GM18498 (cell line): Measurements from ENCODE around the gene CXCR5.
A peak's percentile ranks its signal among the peaks of the same experiment; 100 is the strongest.
"Not testable (repeated sequence)": the region's sequence is repeated elsewhere in the genome, so short reads cannot be mapped to it uniquely, and the experiment has no call there.

Experiments
- ATAC-seq: cut with Tn5 transposase; IDR thresholded peaks from one replicate; pipeline ENCODE4 v1.9.1; 2021; ENCODE audit warnings: mild to moderate bottlenecking, moderate library complexity; ENCODE audit not compliant: unreplicated experiment

CXCR5 gene

DNA sequence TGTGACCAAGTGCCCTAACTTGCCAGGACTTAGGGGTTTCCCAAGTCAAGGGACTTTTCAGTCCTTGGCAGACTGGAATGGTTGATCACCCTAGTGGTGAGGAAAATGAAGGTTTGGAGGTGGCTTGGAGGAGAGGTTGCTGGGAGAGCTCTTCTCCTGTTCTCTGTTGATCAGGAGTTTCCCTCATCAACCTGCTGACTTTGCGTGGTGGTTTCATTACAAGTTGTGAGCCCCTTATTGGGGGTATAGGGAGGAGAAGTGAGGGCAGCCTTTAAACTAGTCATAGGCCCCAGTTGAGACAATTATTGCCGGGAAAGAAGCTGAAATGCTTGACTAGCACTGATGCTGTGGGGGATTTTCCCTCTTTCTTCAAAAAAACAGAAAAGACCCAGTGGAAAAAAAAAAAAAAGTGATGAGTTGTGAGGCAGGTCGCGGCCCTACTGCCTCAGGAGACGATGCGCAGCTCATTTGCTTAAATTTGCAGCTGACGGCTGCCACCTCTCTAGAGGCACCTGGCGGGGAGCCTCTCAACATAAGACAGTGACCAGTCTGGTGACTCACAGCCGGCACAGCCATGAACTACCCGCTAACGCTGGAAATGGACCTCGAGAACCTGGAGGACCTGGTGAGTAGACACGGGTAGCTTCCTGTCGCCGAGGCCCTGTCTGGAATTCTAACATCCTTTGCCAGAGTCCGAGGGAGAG lies at the start of gene CXCR5:
CXCR5 (plus strand) TSS at position 525 of the 704 bp plus-strand sequence; CDS start at position 575, 50 bp downstream.
- peak; percentile 70 for ATAC-seq

DNA sequence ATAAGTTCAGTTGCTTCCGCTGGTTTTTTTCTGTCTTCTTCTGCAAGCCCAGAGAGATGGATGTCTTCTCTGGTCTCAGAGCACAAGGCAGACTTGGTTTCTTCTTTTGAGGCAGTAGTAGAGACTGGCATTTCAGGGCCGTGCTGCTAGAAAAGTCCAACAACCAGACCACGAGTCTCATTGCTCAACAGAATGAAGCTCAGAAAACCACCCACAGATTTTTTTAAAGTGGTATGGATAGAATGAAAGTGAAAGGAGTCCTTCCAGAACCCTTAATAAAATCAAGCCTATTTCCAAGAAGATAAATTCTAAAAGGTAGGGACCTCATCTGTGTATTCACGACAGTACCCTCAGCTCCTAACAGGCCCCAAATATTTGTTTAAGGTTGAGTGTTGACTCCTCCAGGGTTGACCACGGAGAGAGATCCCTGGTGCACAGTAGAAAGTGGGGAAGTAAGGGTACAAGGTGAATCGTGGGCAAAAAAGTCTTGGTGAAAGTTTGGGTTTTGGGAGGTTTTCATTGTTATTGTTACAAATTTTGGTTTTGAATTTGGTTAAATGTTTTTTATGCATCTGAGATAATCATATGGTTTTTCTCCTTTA lies 49.2 kb upstream of the CXCR5 start:
- ATAC-seq: no peak

DNA sequence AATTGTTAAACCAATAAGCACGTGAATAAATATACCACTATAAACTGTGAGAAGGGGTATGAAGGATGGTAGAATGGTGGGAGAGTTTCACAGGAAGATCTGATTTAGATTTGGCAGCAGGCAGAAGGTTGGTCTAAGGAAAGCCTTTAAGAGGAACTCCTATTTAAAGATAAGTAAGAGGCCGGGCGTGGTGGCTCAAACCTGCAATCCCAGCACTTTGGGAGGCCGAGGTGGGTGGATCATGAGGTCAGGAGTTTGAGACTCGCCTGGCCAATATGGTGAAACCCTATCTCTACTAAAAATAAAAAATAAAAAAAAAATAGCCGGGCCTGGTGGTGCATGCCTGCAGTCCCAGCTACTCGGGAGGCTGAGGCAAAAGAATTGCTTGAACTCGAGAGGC lies 45.8 kb upstream of the CXCR5 start:
- ATAC-seq: no peak

- peak; percentile 73 for ATAC-seq
Observed at GRCh38 chr11:118838905-118839553, 44.7 kb upstream of the CXCR5 start.

DNA sequence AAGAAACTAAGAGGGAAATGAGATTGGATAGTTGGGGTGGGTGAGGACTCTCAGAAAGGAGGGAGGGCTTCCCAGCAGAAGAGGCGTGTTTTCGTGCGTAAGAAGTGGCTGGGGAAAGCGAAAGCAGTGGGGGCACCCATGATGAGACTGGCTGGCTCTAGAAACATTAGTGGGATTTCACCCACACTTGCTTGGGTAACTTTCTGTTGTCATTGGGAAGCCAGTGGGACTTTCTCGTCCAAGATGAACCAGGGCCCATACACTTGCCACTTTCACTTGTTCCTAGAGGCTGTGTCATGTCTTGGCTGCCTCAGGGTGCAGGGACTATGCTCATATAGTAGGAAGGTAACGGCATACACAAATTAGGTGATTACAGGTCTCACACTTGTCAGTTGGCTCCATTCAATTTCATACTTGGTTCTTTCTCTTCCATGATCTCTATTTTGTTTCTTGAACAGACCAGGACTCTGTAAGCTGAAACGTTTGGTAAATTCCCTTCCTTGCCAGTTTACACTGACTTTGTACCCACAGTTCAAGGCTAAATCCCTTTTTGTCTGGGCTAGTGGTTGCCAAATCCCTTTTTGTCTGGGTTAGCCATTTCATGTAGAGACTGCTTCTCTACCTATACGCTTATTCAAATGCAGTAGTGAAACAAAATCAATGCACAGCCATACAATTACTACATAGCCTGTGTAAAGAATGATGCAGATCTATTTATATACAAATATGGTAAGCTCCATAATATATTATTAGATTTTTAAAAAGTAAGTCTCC lies 42.0 kb upstream of the CXCR5 start:
- peak; percentile 52 for ATAC-seq

- ATAC-seq: no peak
Observed at GRCh38 chr11:118842369-118842768, 41.3 kb upstream of the CXCR5 start.

GRCh38 chr11:118842843-118843242 lies 40.8 kb upstream of the CXCR5 start:
- not testable (repeated sequence) for ATAC-seq

- ATAC-seq: no peak
Observed at GRCh38 chr11:118843565-118843964, 40.1 kb upstream of the CXCR5 start.

GRCh38 chr11:118845369-118845768 lies 38.3 kb upstream of the CXCR5 start:
- ATAC-seq: no peak

DNA sequence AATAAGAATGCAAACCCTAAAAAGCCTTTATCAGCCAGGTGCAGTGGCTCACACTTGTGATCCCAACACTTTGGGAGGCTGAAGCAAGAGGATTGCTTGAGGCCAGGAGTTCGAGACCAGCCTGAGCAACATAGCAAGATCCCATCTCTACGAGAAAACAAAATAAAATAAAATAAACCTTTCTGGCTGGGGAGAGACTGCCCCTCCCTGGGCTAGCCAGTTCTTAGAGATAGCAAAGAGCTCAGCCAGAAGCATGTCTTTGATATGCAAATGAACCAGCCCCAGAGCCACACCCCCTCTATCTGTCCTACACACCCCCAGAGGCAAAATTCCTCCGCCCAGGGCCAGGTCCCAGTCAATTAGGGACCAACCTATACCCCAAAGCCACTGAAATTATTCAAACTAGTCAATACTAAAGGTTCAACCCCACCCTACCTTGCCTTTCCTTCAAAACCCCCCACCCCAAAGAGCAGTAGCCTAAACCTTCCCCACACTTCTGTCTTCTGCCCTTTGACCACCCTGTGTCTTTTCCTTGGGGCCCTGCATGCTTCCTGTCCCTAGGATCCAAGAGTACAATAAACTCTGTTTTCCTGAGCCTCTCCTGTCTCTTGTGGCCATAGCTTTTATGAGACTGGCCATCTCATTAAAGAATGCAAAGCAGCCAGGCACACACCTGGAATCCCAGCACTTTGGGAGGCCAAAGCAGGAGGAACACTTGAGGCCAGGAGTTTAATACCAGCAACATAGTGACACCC lies 37.3 kb upstream of the CXCR5 start:
- ATAC-seq: no peak

DNA sequence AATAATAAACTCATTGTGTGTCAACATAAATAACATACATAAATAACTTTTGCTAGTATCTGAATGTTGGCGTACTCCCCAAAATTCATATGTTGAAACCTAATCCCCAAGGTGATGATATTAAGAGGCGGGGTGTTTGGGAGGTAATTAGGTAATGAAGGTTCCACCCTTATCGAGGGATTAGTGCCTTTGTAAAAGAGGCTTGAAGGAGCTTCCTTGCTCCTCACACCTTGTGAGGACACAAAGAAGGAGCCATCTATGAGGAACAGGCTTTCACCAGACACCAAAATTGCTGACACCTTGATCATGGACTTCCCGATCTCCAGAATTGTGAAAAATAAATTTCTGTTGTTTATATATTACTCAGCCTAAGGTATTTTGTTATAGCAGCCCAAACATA lies 33.9 kb upstream of the CXCR5 start:
- no peak for ATAC-seq

GRCh38 chr11:118851970-118852369 lies 31.7 kb upstream of the CXCR5 start:
- peak; percentile 71 for ATAC-seq

GRCh38 chr11:118853678-118854077 lies 30.0 kb upstream of the CXCR5 start:
- no peak for ATAC-seq

DNA sequence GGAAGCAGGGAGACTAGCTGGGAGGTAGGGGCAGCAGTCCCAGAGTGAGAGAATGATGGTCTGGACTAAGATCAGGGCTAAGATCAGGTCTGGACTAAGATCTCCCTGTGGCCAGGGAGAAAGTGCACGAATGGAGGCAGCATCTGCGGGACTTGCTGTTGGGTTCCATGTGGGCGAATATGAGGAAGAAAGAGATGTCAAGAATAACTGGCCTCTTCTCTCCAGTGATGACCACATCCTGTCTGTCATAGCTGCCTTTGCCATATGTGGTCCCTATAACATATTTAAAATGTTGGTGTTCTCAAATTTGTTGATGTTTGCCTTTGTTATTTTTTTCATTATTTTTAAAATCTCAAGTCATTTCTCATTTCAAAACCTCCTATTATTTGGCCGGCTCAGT lies 27.4 kb upstream of the CXCR5 start:
- no peak for ATAC-seq

- no peak for ATAC-seq
Observed at GRCh38 chr11:118857385-118857784, 26.3 kb upstream of the CXCR5 start.

GRCh38 chr11:118859973-118860372 lies 23.7 kb upstream of the CXCR5 start:
- ATAC-seq: no peak

DNA sequence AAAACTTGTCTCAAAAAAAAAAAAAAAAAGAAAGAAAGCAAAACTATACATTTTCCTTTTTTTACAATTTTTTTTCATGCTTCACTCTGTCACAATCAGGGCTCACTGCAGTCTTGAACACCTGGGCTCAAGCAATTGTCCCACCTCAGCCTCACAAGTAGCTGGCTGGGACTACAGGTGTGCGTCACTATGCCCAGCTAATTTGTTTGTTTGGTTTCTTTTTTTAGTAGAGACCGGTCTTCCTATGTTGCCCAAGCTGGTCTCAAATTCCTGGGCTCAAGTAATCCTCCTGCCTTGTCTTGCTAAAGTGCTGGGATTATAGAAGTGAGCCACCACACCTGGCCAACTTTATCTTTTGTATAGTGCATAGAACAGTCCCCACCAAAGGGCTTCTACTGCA lies 15.0 kb upstream of the CXCR5 start:
- ATAC-seq: no peak

GRCh38 chr11:118870396-118871343 lies 13.0 kb upstream of the CXCR5 start:
- ATAC-seq: peak; percentile 76

DNA sequence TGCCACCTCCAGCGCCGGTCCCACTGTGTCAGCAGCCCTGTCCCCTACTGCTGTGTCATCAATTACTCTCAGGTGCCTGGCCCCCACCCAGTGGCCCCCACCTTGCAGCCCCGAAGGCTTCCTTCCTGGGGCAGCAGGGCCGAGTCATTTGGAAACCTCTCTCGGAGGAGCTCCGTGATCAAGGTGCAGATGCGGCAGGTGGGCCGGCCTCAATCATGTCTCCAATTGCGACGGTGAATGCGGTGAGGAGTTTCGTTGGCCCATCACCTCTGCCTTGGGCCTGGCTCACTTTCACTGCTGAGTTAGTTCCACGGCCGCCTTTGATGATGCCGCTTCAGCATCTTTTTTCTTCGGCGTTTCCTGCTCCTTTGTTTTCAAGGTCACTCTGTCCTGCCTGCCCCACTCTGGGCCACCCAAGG lies 11.3 kb upstream of the CXCR5 start:
- ATAC-seq: no peak

GRCh38 chr11:118873804-118874203 lies 9.9 kb upstream of the CXCR5 start:
- no peak for ATAC-seq
